Skeletal muscle satellite cell (primary cell): ENCODE measurements around the gene ZNF366.
A peak's percentile ranks its signal among the peaks of the same experiment; 100 is the strongest.

Experiments used
- H3K27me3 ChIP-seq: 2 replicates; pipeline ENCODE4 v1.7.0; 2013; ENCODE audit warnings: low read length; ENCODE audit not compliant: control insufficient read depth, insufficient read depth
- H3K36me3 ChIP-seq: 2 replicates; pipeline ENCODE4 v1.7.0; 2013; ENCODE audit warnings: mild to moderate bottlenecking, control low read depth, low read length; ENCODE audit not compliant: insufficient read depth
- H3K4me1 ChIP-seq: 2 replicates; pipeline ENCODE4 v1.7.0; 2013; ENCODE audit warnings: low read length; ENCODE audit not compliant: control insufficient read depth, insufficient read depth
- H3K4me2 ChIP-seq: 2 replicates; pipeline ENCODE4 v1.7.0; 2013; ENCODE audit warnings: mild to moderate bottlenecking, low read length
- H3K4me3 ChIP-seq: 2 replicates; pipeline ENCODE4 v1.7.0; 2013; ENCODE audit warnings: low read length
- H3K9ac ChIP-seq: 2 replicates; pipeline ENCODE4 v1.7.0; 2013; ENCODE audit warnings: mild to moderate bottlenecking, low read depth, low read length, moderate library complexity
- H3K9me3 ChIP-seq: replicated peaks from 2 replicates; pipeline ENCODE4 v1.7.0; 2013; ENCODE audit warnings: mild to moderate bottlenecking, control low read depth, low read length

ZNF366 gene

DNA sequence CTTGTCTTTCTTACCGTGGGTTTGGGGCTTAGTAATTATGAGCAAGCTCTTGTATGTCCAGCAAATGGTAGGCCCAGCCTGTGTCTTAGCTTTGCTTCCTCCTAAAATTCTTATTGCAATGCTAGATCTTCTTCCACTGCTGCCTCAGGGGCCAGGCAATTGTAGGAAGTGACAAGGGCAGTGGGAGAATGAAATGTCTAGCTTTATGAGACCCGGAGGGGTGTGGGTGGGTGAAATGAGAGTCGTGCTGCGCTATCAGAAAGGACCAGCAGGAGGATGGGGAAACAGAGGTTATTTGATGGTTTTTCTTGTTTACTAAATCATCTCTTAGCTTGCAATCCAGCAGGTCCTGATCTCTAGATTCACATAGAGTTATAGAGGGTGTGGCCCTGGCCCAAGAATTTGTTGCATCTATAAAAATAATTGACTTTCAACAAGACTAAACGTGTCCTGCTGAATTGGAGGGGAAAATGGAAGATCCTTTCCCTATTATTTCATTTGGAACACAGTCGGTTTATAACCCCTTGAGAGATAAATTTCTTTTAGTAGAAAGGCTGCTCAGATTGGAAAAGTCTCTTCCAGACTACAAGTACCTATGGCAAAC, 43.7 kb downstream of the ZNF366 start:
- no peak overlapping the region for H3K4me2 ChIP-seq
- H3K4me3 ChIP-seq, result no peak overlapping the region
- H3K9me3 ChIP-seq, result no peaks in the 10 kb centered on the region
- H3K4me1 ChIP-seq, result peaks cover 51% of the 10 kb centered on the region
- no peak overlapping the region for H3K9ac ChIP-seq
- H3K27me3 ChIP-seq, result no peaks in the 10 kb centered on the region
- H3K36me3 ChIP-seq, result no peaks in the 10 kb centered on the region

DNA sequence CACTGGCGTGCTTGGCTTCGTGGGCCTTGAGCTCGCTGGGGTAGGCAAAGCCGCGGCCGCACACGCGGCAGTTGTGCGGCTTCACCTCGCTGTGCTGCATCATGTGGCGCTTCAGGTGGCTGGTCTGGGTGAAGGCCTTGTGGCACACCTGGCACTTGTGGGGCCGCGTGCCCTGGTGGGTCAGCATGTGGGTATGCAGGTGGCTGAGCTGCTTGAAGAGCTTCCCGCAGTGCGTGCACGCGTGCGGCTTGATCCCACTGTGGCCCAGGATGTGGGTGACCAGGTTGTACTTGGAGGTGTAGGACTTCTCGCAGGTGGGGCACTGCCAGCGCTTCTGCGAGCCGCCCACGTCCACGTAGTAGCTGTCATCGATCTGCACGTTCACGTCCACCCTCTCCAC, 46.8 kb downstream of the ZNF366 start:
- H3K9me3 ChIP-seq, result no peaks in the 10 kb centered on the region
- H3K4me1 ChIP-seq, result peaks cover 42% of the 10 kb centered on the region
- H3K9ac ChIP-seq, result no peak overlapping the region

DNA sequence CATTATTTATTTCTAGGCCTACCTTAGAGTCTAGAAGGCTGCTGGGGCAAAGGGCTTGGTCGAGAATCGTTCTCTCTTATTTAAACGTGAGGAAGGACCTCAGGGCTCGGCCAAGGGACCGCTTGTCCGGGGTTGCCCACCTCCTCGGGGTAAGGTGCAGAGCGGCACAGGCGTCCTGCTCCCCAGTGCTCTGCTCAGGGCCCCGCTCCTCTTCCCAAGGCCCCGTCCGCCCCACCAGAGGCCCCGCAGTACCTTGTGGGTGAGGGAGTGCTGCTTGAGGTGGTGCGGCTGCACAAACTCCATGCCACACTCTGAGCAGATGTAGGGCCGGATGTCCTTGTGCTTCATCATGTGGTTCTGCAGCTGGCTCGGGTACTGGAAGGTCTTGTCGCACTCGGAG, 47.3 kb downstream of the ZNF366 start:
- peaks cover 42% of the 10 kb centered on the region for H3K4me1 ChIP-seq
- no peak overlapping the region for H3K9ac ChIP-seq

More for the DNA sequence above, 46.8 kb downstream of the ZNF366 start:
- H3K4me3 ChIP-seq, result no peak overlapping the region
- no peaks in the 10 kb centered on the region for H3K27me3 ChIP-seq
- no peak overlapping the region for H3K4me2 ChIP-seq
- no peaks in the 10 kb centered on the region for H3K36me3 ChIP-seq

DNA sequence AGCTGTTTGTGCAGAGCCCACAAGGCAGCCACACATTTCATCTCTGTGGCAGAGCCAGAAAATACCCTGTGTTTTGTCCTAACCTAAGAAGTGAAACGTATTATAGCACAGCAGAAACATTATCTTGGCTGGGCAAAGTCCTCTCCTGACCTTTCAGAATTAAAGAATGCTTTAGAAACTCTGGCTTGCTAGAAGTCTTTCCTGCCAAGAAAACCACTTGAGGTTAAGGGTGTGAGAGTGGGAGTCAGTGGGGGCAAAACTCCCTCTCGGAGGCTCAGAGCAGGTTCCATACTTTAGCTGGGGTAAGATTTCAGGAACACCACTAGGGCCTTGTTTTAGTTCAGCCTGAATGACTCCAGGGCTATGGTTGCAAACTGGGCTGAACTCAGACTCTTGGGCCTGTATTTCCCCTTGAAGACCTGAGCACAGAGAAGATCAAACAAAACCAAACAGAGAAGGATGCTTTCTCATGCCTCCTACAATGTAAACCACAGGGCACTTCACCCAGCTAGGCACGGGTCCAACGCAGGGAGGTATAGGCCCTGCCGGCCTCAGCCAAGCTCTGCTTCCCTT, 48.0 kb downstream of the ZNF366 start:
- Histone ChIP-seq H3K9me3 (no peaks in the 10 kb centered on the region), H3K27me3 (no peaks in the 10 kb centered on the region), H3K36me3 (no peaks in the 10 kb centered on the region), H3K4me3 (no peak overlapping the region), H3K4me1 (peaks cover 42% of the 10 kb centered on the region), H3K9ac (no peak overlapping the region), H3K4me2 (no peak overlapping the region)

More for the DNA sequence above, 47.3 kb downstream of the ZNF366 start:
- no peaks in the 10 kb centered on the region for H3K36me3 ChIP-seq
- H3K4me2 ChIP-seq, result no peak overlapping the region
- H3K27me3 ChIP-seq, result no peaks in the 10 kb centered on the region
- H3K4me3 ChIP-seq, result no peak overlapping the region
- no peaks in the 10 kb centered on the region for H3K9me3 ChIP-seq

DNA sequence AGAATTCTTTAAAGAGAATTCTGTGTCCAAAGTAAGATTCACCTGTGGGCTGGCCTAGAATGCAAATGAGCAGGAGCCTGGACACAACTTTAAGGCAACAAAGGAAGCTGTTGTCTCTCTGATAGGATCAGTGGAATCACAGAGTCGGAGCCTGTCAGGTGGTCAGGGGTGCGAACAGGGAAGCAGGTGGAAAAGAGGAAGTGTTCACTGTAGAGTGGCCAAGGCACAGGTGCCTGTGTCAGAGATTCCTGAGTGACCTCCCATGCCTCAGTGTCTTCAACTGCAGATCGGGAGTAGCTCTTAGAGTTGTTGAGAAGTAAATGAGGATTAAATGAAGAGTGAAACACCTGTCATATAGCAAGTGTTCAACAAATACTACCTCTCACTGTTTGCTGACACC, 48.8 kb downstream of the ZNF366 start:
- Histone ChIP-seq H3K27me3 (no peaks in the 10 kb centered on the region), H3K9me3 (no peaks in the 10 kb centered on the region), H3K4me1 (peaks cover 42% of the 10 kb centered on the region), H3K4me2 (no peak overlapping the region), H3K4me3 (no peak overlapping the region), H3K9ac (no peak overlapping the region), H3K36me3 (no peaks in the 10 kb centered on the region)

DNA sequence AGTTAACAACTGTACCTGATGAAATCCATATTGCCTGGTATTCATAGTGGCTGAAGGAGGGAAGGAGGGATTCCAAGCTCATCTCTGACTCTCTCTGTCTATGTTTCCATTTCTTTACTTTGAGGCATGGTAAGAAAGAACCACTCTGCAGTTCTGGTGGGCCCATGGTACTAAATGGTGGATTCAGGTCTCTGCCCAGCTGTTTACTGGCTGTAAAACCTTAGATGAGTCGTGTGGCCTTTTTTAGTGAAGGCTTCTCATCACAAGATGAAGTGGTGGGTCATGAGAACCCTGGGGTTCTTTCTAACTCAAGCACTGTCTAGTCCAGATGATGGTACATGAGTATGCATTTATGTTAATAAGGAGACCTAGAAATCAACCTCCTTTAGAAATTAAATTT, 49.7 kb downstream of the ZNF366 start:
- Histone ChIP-seq H3K9me3 (no peaks in the 10 kb centered on the region), H3K4me1 (peaks cover 49% of the 10 kb centered on the region), H3K36me3 (no peaks in the 10 kb centered on the region), H3K9ac (no peak overlapping the region), H3K27me3 (no peaks in the 10 kb centered on the region), H3K4me3 (no peak overlapping the region), H3K4me2 (no peak overlapping the region)

DNA sequence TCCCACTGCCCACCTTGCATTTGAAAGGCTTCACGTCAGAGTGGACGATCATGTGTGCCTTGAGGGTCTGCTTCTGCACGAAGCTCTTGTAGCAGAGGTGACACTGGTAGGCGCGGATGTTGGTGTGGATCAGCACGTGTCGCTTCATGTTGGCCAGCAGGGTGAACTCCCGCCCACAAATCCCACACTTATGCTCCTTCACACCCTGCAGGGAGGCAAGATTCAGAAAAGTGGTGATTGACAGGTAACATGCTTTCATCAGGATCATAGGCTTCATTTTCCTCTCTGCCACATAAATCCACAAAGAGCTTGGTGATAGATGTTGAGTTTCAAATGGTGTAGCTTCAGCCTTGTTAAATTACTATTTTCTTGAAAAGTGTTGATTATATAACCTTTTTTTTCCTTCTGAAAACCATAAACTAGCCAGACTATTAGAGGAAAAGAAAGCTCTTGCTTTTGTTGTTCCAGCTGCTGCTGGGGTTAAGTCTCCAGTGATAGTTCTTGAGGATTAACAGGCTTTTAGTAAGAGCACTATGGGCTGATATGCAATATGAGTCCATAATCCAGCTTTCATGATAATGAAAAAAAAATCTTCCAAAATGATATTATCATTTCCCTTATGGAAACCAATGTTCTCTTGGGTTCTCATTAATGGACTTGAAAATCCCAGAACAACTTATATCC, 50.7 kb downstream of the ZNF366 start:
- H3K4me3 ChIP-seq, result no peak overlapping the region

DNA sequence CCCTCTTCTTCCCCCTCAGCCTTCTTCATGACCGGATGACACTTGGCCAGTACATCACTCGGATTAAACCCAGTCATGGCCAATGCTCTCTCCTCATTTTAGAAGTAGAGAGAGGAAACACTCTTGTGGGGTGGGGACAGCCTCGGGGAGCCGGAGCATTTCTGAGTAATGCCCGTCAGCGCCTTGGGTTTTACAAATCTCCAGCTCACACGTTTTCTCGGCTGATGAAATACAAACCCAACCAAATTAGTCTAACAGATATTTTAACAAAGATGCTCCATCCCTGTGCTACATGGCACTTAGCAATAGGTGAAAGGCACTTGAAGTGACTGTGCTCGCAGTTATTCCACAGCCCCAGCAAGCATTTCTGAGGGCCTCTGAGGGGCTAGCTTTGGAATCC, 51.7 kb downstream of the ZNF366 start:
- Histone ChIP-seq H3K4me1 (peaks cover 69% of the 10 kb centered on the region), H3K27me3 (no peaks in the 10 kb centered on the region), H3K9ac (peak overlapping the region; percentile 45), H3K4me2 (no peak overlapping the region), H3K4me3 (no peak overlapping the region), H3K9me3 (no peaks in the 10 kb centered on the region), H3K36me3 (no peaks in the 10 kb centered on the region)

More for the DNA sequence above, 50.7 kb downstream of the ZNF366 start:
- H3K9ac ChIP-seq, result no peak overlapping the region
- peaks cover 59% of the 10 kb centered on the region for H3K4me1 ChIP-seq
- no peaks in the 10 kb centered on the region for H3K9me3 ChIP-seq
- H3K36me3 ChIP-seq, result no peaks in the 10 kb centered on the region
- no peak overlapping the region for H3K4me2 ChIP-seq
- no peaks in the 10 kb centered on the region for H3K27me3 ChIP-seq

DNA sequence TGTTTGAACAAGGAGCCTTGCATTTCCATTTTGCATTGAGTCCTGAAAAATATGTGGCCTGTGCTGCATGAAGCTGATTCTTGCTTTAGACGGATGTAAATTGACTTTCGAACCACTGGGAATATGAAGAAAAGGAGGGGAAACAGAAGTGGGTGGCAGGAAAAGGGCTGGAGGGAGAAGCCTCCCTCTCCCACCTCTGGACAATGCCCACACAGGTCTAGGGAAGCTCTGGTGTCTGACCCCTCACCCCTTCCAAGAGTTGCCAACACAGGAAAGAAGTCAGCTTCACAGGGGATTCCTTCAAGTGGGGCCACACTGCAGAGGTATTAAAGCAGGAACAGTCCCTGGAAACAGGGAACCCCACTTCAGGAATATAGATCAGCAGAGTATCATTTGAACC, 52.2 kb downstream of the ZNF366 start:
- Histone ChIP-seq H3K27me3 (no peaks in the 10 kb centered on the region), H3K36me3 (no peaks in the 10 kb centered on the region), H3K4me1 (peaks cover 69% of the 10 kb centered on the region), H3K9me3 (no peaks in the 10 kb centered on the region), H3K4me2 (no peak overlapping the region), H3K9ac (peak overlapping the region; percentile 45), H3K4me3 (no peak overlapping the region)

DNA sequence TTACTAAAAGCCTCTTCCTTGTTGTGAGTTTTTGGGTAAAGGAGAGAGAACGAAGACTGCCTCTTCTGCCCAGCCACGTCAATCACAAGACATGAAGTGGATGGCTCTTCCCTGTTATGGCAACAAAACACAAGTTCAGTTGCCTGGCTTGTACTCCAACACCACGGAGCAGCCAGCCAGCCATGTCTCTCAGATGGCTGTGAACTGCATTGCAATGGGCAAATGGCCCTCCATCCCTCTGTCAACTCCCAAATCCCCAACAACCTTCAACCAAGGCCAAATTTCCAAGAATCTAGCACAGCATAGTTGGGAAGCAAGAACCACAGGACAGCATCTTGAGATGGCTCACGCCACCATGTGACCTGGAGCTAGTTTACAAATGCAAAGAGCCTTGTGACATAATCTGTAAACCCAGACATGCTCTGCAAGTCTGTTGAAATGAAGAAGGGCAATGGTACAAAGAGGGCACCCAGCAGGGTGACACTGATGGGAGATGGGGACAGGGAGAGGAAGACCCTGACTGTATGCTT, 53.9 kb downstream of the ZNF366 start:
- Histone ChIP-seq H3K36me3 (no peaks in the 10 kb centered on the region), H3K4me1 (peaks cover 61% of the 10 kb centered on the region), H3K27me3 (no peaks in the 10 kb centered on the region), H3K4me3 (no peak overlapping the region), H3K4me2 (peak overlapping the region; percentile 70), H3K9me3 (no peaks in the 10 kb centered on the region), H3K9ac (peak overlapping the region; percentile 74)

DNA sequence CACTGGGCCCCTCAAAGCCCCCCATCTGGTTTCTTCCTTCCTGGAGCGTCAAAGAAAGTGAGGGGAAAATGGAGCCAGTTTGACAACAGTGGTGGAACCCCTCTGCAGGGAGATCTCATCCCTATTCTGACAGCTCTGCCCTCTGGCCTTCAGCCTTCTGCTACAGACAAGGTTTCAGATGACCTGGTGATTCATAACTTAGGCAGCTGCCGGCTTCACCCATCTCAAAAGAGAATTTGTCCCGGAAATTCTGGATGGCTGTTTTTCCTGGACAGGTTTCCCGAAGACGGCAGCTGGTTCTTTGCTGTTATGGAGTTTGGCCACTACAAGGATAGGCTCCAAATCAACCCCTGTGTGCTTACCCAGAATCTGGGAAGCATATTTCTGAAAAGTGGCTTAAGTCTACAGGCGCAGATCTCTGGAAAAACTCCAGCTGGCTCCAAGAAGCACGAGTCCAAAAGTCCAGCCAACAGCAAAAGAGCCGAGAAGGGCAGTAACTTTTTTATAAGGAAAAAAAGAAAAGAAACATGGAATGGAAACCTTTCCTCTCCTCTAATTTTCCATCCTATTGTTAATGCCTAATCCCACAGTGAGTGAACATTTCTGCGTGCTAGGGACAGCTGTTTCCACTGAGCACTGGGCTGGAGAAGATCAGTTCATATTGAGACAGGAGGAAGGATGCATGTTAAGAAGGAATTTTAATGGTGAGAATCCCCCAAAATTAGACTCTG, 54.5 kb downstream of the ZNF366 start:
- Histone ChIP-seq H3K4me1 (peaks cover 61% of the 10 kb centered on the region), H3K27me3 (no peaks in the 10 kb centered on the region), H3K36me3 (no peaks in the 10 kb centered on the region), H3K9me3 (no peaks in the 10 kb centered on the region), H3K4me2 (peak overlapping the region; percentile 70), H3K9ac (peak overlapping the region; percentile 74), H3K4me3 (peak overlapping the region; percentile 21)
